ENCODE data around the gene TRIM24.
"Not testable (repeated sequence)": the region's sequence is repeated elsewhere in the genome, so short reads cannot be mapped to it uniquely, and the experiment has no call there.

TRIM24 gene

GRCh38 chr7:138495485-138495884 is 35.4 kb downstream of the TRIM24 start:
- CTCF ChIA-PET, result no interaction called here
- POLR2A ChIA-PET, result no interaction called here
- TF ChIP-seq CTCF (IDR thresholded peaks at IDR 0.05; ENCODE audit: insufficient read depth, low read length, missing control alignments), result no peak
- no peak overlapping the region for H3K4me3 ChIP-seq (ENCODE audit: low read depth, low read length)
- no peak for DNase-seq (ENCODE audit: low read depth, low spot score)

- TF ChIP-seq CTCF (IDR thresholded peaks at IDR 0.05; ENCODE audit: insufficient read depth, low read length, missing control alignments), result no peak
- ChIA-PET CTCF (interaction anchor here (0.8 kb wide), 1 partner anchor 126 kb away, joined by 3 read pairs; no protein-coding TSS in a partner anchor), POLR2A (no interaction called here)
- no peak for DNase-seq (ENCODE audit: low read depth, low spot score)
- no peak overlapping the region for H3K4me3 ChIP-seq (ENCODE audit: low read depth, low read length)
These were observed 39.3 kb downstream of the TRIM24 start for GRCh38 chr7:138499340-138499739.

- CTCF ChIA-PET; DNase-seq (ENCODE audit: low read depth, low spot score); H3K4me3 ChIP-seq (ENCODE audit: low read depth, low read length); POLR2A ChIA-PET: not testable (repeated sequence)
These were observed 40.2 kb downstream of the TRIM24 start for GRCh38 chr7:138500303-138500702.

GRCh38 chr7:138500892-138501291 is 40.8 kb downstream of the TRIM24 start:
- CTCF ChIA-PET, result no interaction called here
- H3K4me3 ChIP-seq (ENCODE audit: low read depth, low read length), result no peak overlapping the region
- POLR2A ChIA-PET, result no interaction called here
- TF ChIP-seq CTCF (IDR thresholded peaks at IDR 0.05; ENCODE audit: insufficient read depth, low read length, missing control alignments), result no peak
- no peak for DNase-seq (ENCODE audit: low read depth, low spot score)

GRCh38 chr7:138502023-138502767 is 42.1 kb downstream of the TRIM24 start:
- H3K4me3 ChIP-seq (ENCODE audit: low read depth, low read length), result no peak overlapping the region
- DNase-seq (ENCODE audit: low read depth, low spot score), result no peak
- POLR2A ChIA-PET, result interaction anchor here (0.6 kb wide), 1 partner anchor 532 kb away, joined by 3 read pairs; no protein-coding TSS in a partner anchor
- CTCF ChIA-PET, result no interaction called here
- TF ChIP-seq CTCF (IDR thresholded peaks at IDR 0.05; ENCODE audit: insufficient read depth, low read length, missing control alignments), result no peak

GRCh38 chr7:138505361-138505873 is 45.4 kb downstream of the TRIM24 start:
- DNase-seq (ENCODE audit: low read depth, low spot score), result no peak
- no peak overlapping the region for H3K4me3 ChIP-seq (ENCODE audit: low read depth, low read length)
- no peak for TF ChIP-seq CTCF (IDR thresholded peaks at IDR 0.05; ENCODE audit: insufficient read depth, low read length, missing control alignments)
- ChIA-PET CTCF (no interaction called here), POLR2A (no interaction called here)

- no peak for DNase-seq (ENCODE audit: low read depth, low spot score)
- H3K4me3 ChIP-seq (ENCODE audit: low read depth, low read length), result no peak overlapping the region
- POLR2A ChIA-PET, result no interaction called here
- CTCF ChIA-PET, result no interaction called here
- no peak for TF ChIP-seq CTCF (IDR thresholded peaks at IDR 0.05; ENCODE audit: insufficient read depth, low read length, missing control alignments)
These were observed 46.7 kb downstream of the TRIM24 start for GRCh38 chr7:138506764-138507163.
